Articular chondrocyte of knee joint (primary cell): ENCODE data around the gene HCN4. TPM values are rescaled to one million over a fixed set of nuclear protein-coding genes. Genes with fewer than 3 reads are reported as not detected.

Experiments
- total RNA-seq: library from RNA; depleted of rRNA; stranded (reverse); fragments of >200 nt; gene quantifications from 2 replicates; pipeline ENCODE4 v1.2.3, GENCODE V29; 2012

HCN4 gene
- not detected in 2 replicates for total RNA-seq

GRCh38 chr15:73368301-73369136, at the start of gene HCN4:
HCN4 (minus strand) TSS chr15:73368958; CDS start chr15:73368270, 688 bp downstream.

Other genes starting within 250 kb of the HCN4 start
- not detected in 2 replicates for gene REC114, start 74.2 kb upstream of the HCN4 start, total RNA-seq